CD4-positive, alpha-beta T cell treated with Interleukin-10 for 1 hour (primary cell): ENCODE measurements around the gene ADAMTS17.

Source experiments
- DNase-seq: peaks from one replicate; pipeline ENCODE4 v3.0.0-alpha.2; 2020

The ADAMTS17 gene

DNA sequence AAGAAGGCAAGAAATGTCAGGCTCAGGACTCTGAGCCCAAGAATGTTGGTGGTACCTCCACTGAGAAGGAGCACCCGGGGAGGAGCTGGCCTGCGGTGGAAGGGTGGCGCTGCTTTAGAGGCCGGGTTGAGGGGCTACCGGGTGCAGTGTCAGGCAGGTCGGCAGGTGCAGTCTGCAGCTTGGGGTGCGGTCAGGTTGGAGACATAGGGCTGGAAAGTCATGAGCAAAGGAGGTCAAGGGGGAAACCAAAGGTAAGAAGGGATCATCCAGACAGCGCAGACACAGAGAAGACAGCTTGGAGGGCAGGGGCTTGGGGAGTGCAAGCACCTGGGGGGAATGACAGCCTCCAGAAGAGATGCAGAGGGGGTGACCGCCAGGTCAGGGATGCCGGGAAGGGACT, 334.2 kb downstream of the ADAMTS17 start:
- DNase-seq = no peak

DNA sequence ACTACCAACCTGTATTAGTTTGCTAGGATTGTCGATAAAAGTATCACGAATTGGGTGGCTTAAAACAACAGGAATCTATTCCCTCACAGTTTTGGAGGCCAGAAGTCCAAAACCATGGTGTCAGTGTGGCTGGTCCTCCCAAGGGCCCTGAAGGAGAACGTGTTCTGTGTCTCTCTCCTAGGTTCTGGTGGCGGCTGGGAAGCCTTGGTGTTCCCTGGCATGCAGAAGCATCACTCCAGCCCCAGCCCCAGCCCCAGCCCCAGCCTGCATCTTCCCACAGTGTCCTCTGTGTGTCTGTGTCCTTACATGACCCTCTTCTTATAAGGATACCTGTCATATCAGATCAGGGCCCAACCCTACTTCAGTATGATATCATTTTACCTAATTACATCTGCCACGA, 336.1 kb downstream of the ADAMTS17 start:
- DNase-seq = no peak

DNA sequence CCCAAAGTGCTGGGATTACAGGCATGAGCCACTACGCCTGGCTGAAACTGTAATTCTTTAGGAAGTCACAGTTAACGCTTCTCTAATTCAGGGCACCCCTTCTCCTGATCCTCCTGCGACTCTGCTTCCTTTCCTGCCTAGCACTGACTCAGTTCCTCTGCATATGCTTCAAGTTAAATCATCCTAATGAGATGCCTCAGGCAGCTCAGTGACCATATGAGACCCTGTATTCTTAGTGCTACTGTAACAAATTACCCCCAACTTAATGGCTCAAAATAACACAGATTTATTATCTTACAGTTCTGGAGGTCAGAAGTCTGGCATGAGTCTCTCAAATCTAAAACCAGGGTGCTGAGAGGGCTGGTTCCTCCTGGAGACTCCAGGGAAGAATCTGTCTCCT, 336.8 kb downstream of the ADAMTS17 start:
- DNase-seq = no peak

DNA sequence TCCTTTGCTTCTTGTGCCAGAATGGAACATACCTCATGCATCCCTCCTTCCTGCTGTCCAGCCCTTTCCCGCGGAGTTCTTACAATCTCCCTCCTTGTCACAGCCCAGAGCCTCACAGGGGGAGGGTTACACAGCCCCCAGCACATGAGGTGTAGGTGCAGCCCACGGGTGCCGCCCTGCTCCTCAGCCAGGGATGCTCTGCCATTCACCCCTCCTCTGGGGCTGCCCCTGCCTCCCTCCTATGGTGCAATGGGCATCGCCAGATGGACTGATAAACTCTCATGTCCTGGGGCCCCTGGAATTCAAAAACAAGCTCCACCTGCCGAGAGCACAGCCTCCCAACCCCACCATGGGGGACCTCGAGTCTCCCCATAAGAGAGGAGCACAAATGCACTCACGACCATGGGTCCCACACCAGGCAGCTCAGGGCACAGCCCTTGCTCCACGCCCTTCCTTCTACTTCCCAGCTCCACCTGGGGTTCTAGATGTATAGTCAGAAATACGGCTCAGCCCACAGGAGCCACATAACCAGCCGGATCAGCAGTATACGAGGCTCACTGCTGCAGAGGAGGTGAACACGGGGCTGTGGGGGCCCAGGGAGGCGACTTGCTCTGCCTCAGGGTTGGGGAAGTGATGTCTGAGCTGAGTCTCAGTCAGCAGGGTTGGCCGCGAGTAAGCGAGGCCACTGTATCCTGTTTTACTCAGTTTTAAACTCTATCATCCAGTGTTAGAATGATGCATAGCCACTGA, 338.8 kb downstream of the ADAMTS17 start:
- DNase-seq = no peak

DNA sequence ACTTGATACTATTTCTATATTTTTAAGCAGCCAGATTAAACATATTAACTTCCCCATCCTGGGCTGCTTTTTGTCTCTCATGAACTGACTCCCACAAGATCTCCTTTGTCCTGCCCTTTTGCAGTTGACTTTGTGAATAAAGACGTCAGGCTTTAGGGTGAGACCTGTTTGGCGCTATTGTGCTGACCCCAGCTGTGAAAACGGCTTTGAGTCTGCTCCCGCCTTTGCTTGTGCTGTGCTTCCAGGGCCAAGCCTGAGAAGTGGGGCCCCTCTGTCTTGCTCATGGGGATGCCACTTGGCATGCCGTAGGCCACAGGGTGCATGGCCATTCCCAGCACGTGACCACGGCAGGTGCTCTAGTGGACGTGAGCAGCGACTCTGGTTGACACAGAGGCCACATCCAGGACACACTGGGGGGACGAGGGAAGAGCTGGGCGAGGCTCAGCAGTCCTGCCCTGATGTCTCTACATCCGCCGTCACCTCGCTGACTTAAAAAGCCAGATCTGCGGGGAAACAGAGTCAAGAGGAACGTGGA, 339.6 kb downstream of the ADAMTS17 start:
- no peak for DNase-seq

DNA sequence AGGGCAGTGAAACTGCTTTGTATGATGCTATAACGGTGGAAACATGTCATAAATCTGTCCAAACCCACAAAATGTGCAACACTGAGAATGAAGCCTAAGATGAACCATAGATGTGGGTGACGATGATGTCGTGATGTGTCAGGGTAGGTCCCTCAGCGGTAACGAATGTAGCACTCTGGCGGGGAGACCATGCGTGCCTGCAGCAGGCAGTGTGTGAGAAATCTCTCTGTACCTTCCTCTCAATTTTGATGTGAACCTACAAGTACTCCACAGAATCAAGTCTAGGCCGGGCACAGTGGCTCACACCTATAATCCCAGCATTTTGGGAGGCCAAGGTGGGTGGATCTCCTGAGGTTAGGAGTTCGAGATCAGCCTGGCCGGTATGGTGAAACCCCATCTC, 340.4 kb downstream of the ADAMTS17 start:
- no peak for DNase-seq

DNA sequence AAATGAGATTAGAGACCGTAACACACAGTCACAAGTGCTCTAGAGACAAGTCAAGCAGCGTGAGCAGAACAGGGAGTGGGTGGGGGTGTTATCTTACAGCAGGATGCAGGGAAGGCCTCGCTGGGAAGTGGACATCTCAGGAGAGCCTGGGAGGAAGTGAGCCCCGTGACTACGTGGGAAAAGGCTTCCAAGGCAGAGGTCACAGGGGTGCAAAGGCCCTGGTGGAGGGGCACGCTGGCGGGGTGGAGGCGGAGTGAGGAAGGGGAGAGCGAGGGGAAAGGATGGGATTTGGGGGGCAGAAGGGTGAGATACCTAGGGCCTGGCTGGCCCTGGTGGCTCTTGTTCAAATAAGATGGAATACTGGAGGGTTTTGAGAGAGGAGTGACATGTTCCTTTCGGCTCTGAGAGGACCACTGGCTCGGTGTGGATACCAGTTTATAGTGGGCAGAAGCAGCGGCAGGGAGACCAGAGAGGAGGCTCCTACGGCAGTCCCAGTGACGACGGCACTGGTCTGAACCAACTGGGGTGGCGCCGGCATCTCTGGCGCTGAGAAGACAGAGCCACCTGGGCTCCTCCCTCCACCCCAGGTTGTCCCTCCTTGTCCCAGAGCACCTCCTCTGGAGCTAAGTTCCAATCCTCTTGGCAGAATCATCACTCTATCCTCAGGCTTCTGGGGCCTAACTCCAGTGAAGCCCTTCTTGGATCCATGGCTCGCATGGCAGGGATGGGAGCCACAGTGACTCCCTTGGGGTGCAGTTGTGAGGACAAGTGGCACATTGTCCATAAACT, 342.3 kb downstream of the ADAMTS17 start:
- no peak for DNase-seq

DNA sequence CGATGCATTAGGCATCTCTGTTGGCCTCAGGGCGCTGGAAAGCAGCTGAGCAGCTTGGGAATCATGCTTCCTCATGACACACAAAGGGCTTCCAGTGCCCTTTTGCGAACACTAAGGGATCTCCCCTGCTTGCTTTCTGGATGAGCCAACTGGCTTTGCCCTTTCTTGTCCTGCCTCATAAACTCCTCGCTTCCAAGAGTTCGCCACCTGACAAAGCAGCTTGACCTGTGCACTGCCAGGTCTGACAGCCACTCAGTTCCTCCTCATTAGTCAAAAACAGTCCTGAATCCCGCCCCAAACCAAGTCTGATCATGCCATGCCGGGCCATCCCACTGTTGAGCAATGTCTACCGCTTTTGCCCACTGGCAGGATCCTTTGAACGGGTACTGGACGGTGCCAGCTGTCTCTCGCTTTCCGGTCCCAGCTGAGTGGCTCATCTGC, 343.1 kb downstream of the ADAMTS17 start:
- no peak for DNase-seq

DNA sequence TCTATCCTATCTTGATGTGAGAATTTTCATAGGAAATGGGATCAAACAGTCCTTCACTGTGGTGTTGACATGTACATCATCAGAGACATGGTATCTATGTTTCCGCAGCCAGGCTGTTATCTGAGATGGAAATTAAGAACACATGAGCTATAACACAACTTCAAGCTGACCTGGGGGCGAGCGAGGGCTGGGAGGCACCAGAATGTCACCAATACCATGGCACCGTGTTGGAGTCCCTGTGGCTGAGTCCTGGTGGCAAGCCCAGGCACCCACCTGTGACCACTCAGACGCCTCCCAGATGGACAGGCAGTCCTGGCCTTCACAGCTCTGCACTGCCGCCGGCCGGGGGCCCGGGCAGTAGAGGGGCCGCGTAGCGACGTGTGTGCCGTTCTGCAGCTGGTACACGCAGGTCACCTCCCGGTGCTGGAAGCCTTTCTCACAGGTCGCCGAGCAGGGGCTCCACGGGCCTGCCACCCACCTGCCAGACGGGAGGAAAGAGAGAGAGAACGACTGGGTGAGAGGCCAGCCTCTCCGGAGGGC, 344.6 kb downstream of the ADAMTS17 start:
- DNase-seq = no peak

DNA sequence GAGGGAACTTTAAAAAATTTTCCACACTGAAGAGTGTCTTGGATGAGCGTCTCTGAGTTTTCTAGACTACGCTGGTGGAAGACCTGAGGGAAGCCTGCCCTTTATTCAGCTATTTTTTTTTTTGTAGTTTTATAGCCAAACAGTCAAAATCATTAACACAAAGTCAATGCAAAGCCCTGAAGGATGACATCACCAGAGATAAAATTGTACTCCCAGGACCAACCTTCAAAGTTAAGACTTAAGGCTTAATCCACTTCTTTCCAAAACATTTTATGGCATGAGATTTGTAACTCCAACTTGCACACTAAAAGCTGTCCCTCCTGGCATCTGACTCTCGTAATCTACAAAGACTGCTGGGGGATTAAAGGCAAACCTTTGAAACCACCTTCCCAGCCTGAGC, 345.1 kb downstream of the ADAMTS17 start:
- no peak for DNase-seq

DNA sequence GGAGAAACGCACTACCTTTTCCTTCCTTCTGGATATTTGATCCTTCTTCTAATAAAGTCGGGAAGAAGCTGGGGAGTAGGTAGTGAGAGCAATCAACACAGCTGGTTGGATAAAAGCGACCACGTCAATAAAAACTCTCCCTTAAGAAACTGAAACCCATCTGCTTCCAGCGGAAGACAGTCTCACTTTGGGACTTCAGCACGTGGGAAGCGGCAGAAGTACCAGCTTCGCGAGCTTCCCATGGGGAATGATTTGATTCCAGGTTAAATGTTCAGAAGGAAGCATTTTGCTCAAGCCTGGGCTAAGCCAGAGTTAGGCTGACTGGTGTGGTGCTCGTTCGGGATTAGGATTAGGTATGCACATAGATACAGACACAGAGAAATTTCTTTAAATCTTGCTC, 346.2 kb downstream of the ADAMTS17 start:
- no peak for DNase-seq

DNA sequence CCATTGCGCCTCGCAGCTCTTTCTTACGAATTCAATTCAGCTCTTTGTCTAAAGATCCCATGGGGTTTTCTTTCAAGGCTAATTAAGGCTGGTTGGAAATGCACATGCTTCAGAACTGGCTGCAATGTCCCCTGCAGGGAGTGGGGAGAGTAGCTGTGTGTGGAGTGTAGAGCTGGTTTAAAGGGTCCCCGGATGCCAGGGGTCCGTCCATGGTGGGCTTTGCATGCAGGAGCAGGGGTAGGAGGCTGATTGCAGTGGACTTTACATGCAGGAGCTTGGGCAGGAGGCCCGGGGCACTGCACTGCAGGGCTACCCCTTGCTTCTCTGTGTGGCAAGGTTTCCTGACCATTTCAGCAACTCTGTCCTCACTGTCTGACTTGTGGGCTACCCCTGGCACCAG, 346.9 kb downstream of the ADAMTS17 start:
- no peak for DNase-seq

DNA sequence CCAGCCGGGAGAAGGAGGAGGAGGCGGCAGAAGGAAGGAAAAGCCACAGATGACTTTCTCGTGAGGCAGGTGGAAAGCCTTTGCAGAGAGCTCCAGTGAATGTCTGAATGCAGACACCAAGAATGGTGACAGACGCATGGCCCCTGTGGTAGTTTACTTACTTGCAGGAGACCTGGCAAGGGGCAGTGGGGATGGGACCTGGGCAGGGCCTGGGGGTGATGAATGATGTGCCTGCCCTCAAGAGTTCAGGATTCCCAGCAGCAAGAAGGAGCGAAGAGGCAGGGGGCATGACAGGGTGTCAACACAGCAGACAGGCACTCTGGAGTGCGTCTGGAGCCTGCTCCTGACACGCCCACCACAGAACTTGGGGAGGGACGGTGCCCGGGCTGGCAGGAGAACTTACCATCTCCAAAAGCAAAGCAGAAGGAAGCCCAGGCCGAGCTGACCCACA, 348.1 kb downstream of the ADAMTS17 start:
- no peak for DNase-seq

DNA sequence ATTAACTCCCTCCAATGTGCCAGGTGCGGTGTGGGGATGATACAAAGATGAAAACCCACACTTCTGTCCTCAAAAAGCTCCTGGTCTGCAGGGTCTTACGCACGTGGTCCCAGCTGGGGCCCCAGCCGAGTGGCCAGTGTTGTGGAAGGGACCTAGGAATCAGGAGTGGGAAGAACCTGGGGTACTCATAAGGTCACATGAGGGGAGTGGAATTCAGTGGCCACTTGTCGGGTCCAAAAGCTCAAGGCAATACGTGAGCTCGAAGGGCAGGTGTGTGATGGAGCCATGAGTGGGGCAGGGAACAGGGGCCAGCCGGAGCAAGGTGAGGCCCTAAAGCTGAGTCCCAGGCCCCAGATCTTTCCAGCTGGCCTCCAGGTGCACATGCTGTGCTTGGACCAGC, 348.5 kb downstream of the ADAMTS17 start:
- no peak for DNase-seq

DNA sequence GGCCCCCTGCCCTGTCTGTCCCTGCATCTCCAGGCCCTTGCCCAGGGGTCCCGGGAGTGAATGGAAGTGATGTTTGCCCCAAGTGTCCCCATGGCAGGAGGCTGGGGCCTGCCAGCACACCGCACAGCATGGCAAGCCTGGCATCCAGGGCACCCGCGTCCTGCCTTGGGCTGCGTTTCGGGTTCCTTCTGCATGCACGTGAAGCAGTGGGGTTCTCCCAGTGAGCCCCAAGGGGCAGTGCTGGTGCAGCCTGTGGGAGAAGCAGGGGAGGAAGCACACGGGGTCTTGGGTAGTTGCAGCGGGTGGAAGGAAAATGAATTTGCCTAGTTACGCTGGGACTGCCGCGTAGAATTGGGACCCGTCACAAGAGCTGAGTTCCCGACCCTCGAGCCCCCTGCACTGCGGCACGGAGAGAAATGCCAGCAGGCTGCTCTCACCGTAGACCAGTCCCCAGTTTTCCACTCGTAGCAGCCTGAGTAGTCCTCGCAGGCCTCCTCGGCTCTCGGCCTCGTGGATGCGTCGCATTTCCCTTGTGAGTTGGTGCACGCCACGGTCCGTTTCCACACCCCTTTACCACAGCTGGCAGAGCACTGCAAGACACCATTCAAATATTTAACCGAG, 349.1 kb downstream of the ADAMTS17 start:
- no peak for DNase-seq

DNA sequence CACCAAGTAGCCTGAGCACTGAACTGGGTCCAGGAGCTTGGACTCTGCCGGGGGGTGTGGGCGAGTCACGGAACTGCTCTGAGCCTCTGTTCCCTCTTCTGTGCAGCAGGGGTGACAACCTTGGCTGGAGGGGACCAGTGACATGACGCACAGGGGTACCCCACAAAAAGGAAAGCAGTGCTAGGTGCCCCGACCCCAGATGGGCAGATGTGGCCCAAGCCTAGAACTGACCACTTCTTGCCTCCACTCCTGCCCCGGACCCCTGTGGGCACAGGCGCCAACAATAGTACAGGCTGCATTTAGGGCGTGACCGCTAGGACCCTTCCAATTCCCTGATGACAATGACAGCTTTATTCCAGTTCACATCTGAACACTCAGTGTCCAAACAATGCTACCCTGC, 352.7 kb downstream of the ADAMTS17 start:
- no peak for DNase-seq

DNA sequence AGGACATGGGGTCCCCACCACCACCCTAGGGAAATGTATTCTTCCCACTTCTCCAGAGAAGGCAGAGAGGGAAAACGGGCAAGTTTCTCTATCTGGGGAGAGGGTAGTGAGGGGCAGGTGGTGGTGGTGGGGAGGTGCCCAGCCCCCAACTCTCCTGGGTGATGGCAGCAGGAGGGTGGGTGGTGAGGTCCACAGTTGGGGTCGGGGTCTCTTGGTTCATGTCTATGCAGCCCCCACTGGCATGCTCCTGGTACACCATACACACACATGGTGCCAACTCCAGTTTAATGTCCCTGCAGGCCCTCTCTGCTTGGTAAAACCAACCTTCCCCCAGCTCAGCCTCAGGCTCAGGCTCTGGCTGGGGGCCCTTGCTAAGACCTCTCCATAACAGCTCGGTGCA, 354.1 kb downstream of the ADAMTS17 start:
- no peak for DNase-seq

DNA sequence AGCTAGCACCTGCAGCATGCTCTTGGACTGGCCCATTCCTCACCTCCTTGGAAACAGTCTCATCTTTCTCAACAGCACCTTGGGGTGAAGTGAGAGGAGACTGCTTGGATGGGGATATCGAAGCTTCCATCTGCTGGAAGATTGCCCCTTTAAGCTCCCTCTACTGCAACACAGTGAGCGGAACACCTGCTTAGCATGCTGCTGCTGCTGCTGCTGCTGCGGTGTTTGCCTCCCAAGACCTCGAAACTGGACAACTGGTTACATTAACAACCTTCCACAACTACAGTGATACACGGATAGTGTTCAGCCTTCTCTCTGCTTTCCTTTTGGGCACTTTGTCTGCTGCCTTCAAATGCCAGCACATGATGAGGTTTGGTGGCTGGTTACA, 354.7 kb downstream of the ADAMTS17 start:
- DNase-seq = no peak

DNA sequence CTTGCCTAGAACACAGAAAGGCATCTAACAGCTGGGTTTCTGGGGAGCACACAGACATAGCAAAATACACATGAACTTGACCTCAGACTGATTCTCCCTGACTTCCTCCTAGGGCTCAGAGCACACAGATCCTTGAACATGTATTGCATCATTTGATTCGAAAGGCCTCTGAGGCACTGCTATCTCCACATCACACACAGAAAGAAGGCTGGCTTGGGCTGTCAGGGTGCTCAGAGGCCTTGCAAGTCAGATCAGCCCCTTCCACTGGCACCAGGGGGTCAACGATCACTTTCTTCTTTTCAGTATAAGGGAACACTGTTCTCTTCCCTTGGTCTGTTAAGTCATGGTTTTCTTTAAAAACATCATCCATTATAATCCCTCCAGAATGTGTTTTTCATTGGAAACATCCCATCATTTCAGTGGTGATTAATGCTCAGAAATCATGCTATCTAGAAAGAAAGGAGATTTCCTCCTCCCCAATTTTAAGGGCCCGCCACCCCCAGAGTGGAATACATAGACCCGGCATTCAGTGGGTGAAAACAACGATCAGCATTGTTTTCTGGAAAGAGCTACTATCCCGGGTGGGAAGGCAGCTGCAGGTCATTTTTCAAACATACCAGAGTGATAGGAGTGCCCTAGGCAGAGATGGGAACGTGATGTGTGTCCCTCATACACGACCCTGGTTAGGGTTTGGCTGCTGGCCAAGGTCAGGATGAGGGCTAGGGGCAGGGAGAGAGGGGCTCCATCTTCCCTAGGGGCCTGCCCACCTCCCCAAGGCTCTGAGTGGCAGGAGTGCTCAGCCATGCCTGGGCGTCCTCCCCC, 355.3 kb downstream of the ADAMTS17 start:
- no peak for DNase-seq

DNA sequence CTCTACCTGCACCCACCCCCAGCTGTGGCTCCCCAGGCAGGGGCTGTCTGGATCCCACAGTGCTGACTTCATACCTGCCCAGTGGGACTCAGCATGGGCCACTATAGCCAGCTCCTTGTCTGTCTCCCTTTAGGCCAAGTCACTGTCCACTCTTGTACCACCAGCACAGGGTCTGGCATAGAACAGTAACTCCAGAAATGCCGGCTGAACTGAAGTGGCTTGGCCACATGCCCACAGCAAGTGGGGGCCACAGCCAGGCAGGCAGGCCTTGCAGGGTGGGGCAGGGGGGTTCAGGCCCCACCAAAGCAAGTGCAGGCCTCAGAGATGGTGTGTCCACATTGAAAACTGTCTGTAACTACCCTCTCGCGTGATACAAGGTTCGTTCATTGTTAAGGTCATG, 355.9 kb downstream of the ADAMTS17 start:
- no peak for DNase-seq

DNA sequence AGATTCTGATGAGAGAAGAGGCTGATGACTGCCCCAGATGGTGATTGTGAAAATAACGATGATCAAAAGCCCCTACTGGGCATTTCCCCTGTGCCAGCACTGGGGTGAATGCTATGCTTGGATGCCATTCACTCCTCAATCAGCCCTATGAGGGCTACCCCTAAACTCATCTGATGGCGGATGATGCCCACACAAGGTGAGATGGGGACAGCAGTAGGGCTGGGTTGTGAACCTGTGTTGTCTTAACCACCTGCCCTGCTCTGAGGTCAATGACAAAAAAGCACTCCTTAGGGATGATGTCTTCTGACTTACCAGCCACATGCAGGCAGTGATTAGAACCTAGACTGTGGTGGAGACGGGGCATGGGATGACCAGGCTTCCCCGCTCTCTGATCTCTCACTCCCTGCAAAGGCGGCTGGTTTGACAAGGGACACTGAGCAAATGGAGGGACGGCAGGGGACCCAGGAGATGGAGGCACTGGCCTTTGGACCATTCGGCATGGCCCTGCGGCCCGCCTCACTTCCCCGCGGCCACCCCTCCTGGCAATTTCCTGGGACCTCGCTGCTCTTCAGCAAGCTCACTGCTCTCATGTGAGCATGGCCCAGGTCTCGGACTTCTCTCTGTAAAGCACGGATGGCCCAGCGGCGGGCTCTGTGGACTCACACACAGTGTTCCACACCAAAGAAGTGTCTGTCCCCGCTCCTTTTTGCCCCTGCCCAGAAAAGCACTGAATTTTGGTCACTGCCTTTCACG, 357.1 kb downstream of the ADAMTS17 start:
- DNase-seq = no peak

DNA sequence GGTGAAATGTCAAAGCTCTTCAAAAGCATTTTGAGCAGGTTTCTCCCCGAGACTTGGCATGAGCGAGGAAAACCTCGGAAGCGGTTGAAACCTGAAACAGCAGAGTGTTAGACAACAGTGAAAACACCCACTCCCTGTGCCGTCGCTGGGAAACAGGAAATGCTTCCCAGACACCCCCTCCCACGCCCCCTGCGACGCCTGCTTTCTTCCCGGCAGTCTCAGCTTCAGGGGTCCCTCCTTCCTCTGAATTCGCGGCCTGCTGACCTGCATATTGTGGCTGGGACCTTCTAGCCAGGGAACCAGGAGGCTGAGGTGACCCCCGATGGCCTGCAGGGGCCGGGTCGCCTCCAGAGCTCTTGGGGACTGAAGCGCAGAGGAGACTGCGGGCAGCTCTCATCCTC, 357.9 kb downstream of the ADAMTS17 start:
- no peak for DNase-seq
